ENCODE measurements around the gene TSSK6.

Gene TSSK6

GRCh38 chr19:19514881-19515641 is at the start of gene TSSK6:
TSSK6 (minus strand) TSS chr19:19515548; CDS start chr19:19515427, 121 bp downstream.
- Mint-ChIP-seq H3K27me3 (ENCODE audit: low read depth) (no peaks in the 10 kb centered on the region), H3K4me1 (peaks cover 6% of the 10 kb centered on the region), H3K4me3 (peak within 1 kb of the TSS; percentile 95 to 99 (median 99)), H3K9me3 (no peaks in the 10 kb centered on the region), H3K27ac (peak within 1 kb of the TSS; percentile 89 to 97 (median 94)), H3K36me3 (ENCODE audit: low read depth) (peaks cover 15% of the 10 kb centered on the region)
- TF ChIP-seq CTCF (IDR thresholded peaks at IDR 0.05; ENCODE audit: unreplicated experiment in 3 of 3) = no peak

GRCh38 chr19:19563348-19563848 is 48.0 kb upstream of the TSSK6 start:
- H3K36me3 Mint-ChIP-seq (ENCODE audit: low read depth) = peaks cover 28% of the 10 kb centered on the region
- no peak overlapping the region for H3K4me3 Mint-ChIP-seq
- H3K4me1 Mint-ChIP-seq = no peaks in the 10 kb centered on the region
- H3K27ac Mint-ChIP-seq = no peak overlapping the region
- no peaks in the 10 kb centered on the region for H3K9me3 Mint-ChIP-seq
- no peak for TF ChIP-seq CTCF (IDR thresholded peaks at IDR 0.05; ENCODE audit: unreplicated experiment in 3 of 3)
- H3K27me3 Mint-ChIP-seq (ENCODE audit: low read depth) = no peaks in the 10 kb centered on the region

GRCh38 chr19:19562665-19563347 is 47.5 kb upstream of the TSSK6 start:
- H3K4me3 Mint-ChIP-seq = no peak overlapping the region
- H3K27me3 Mint-ChIP-seq (ENCODE audit: low read depth) = no peaks in the 10 kb centered on the region
- H3K36me3 Mint-ChIP-seq (ENCODE audit: low read depth) = peaks cover 27% of the 10 kb centered on the region

GRCh38 chr19:19561946-19562664 is 46.8 kb upstream of the TSSK6 start:
- no peak overlapping the region for H3K4me3 Mint-ChIP-seq
- no peak for TF ChIP-seq CTCF (IDR thresholded peaks at IDR 0.05; ENCODE audit: unreplicated experiment in 3 of 3)
- no peaks in the 10 kb centered on the region for H3K9me3 Mint-ChIP-seq
- H3K27me3 Mint-ChIP-seq (ENCODE audit: low read depth) = no peaks in the 10 kb centered on the region
- no peak overlapping the region for H3K27ac Mint-ChIP-seq
- H3K36me3 Mint-ChIP-seq (ENCODE audit: low read depth) = peaks cover 24% of the 10 kb centered on the region
- no peaks in the 10 kb centered on the region for H3K4me1 Mint-ChIP-seq

More at GRCh38 chr19:19562665-19563347, 47.5 kb upstream of the TSSK6 start:
- Mint-ChIP-seq H3K27ac (no peak overlapping the region), H3K9me3 (no peaks in the 10 kb centered on the region), H3K4me1 (no peaks in the 10 kb centered on the region)
- no peak for TF ChIP-seq CTCF (IDR thresholded peaks at IDR 0.05; ENCODE audit: unreplicated experiment in 3 of 3)

- no peaks in the 10 kb centered on the region for H3K27me3 Mint-ChIP-seq (ENCODE audit: low read depth)
- H3K9me3 Mint-ChIP-seq = no peaks in the 10 kb centered on the region
- no peak for TF ChIP-seq CTCF (IDR thresholded peaks at IDR 0.05; ENCODE audit: unreplicated experiment in 3 of 3)
- no peak overlapping the region for H3K4me3 Mint-ChIP-seq
- H3K27ac Mint-ChIP-seq = no peak overlapping the region
- H3K4me1 Mint-ChIP-seq = no peaks in the 10 kb centered on the region
- peaks cover 20% of the 10 kb centered on the region for H3K36me3 Mint-ChIP-seq (ENCODE audit: low read depth)
Observed at GRCh38 chr19:19559931-19560330, 44.6 kb upstream of the TSSK6 start.

All from nephron (organoid).